Measurements from ENCODE around the gene KCTD6.

DNA sequence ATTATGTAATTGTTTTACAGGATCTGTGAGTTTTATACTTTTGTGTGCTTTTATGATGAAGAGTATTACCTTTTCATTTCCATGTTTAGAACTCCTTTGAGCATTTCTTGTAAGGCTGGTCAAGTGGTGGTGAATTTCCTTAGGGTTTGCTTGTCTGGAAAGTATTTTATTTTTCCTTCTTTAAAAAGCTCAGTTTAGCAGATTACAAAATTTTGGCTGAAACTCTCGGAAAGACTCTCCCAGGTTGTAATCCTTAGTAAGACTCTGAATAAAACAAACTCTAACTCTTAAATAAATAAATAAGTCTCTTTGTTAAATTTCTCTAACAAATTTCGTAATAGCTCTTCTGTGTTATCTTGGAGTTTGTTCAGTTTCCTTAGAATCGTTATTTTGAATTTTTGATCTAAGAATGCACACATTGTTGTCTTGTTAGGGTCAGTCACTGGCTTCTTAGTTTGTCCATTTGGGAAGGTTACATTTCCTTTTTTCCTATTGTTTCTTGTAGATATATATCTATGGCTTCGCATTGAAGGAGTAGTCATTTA is 59.8 kb downstream of the KCTD6 start:
- no peak for TF ChIP-seq POLR2AphosphoS5 (IDR thresholded peaks at IDR 0.05)
- TF ChIP-seq, protein P1, sequence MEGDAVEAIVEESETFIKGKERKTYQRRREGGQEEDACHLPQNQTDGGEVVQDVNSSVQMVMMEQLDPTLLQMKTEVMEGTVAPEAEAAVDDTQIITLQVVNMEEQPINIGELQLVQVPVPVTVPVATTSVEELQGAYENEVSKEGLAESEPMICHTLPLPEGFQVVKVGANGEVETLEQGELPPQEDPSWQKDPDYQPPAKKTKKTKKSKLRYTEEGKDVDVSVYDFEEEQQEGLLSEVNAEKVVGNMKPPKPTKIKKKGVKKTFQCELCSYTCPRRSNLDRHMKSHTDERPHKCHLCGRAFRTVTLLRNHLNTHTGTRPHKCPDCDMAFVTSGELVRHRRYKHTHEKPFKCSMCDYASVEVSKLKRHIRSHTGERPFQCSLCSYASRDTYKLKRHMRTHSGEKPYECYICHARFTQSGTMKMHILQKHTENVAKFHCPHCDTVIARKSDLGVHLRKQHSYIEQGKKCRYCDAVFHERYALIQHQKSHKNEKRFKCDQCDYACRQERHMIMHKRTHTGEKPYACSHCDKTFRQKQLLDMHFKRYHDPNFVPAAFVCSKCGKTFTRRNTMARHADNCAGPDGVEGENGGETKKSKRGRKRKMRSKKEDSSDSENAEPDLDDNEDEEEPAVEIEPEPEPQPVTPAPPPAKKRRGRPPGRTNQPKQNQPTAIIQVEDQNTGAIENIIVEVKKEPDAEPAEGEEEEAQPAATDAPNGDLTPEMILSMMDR (IDR thresholded peaks at IDR 0.05) = no peak
- TF ChIP-seq POLR2A (IDR thresholded peaks at IDR 0.05) = no peak
- TF ChIP-seq EP300 (IDR thresholded peaks at IDR 0.05) = no peak
